Measurements from ENCODE around the gene CYP26B1. TPM values are rescaled to one million over a fixed set of nuclear protein-coding genes. Genes with fewer than 3 reads are reported as not detected.

The CYP26B1 gene
- total and polyA plus RNA-seq, 2 of the 8 experiments (the other 6 are each of a cell fraction or from before 2014, with no cell fraction given), result 0.06 to 0.69 TPM

DNA sequence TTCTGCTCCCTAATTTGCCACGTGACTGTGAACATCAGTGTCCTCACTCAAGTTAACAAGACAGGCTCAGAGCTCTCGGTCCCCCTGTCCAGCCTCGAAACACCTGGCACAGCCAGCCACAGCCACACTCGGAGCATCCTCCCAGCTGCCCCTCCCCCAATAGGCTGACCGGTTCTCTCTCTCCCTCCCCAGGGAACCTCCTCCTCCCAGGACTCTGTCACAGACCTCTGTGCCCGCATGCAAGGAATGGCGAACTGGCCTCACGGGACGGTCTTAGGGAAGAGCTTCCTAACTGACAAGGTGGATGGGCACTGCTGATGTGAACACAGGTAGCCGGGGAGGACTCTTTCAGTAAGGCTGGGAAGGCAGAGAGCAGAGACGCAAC is 18.8 kb downstream of the CYP26B1 start:
- H3K56ac ChIP-seq (replicated peaks; ENCODE audit: insufficient read length, low read depth, low read length), result no peak overlapping the region
- peak in 1 of 2 experiments; percentile 46 for DNase-seq (ENCODE audit: low read depth in 1 of 2, low spot score in 2 of 2)
- H3K4ac ChIP-seq (replicated peaks; ENCODE audit: insufficient read length, low read depth, low read length), result no peak overlapping the region
- H3K4me2 ChIP-seq (ENCODE audit: insufficient read depth in 1 of 2, low read depth in 2 of 2, low read length in 2 of 2), result no peak overlapping the region
- no peak overlapping the region for H3K14ac ChIP-seq (ENCODE audit: insufficient read length)
- H4K8ac ChIP-seq (ENCODE audit: extremely low read depth, insufficient read depth, low read length), result no peak overlapping the region
- no peak for TF ChIP-seq PHF8 (conservative IDR thresholded peaks at IDR 0.05; ENCODE audit: low read depth, low read length)
- no peak for TF ChIP-seq CTCF (IDR thresholded peaks at IDR 0.05; ENCODE audit: control extremely low read depth in 1 of 3, insufficient read depth in 1 of 3, low read depth in 1 of 3, low read length in 3 of 3)
- TF ChIP-seq TBP (IDR thresholded peaks at IDR 0.05; ENCODE audit: low read depth, low read length), result no peak
- TF ChIP-seq CHD1 (IDR thresholded peaks at IDR 0.05; ENCODE audit: low read depth, low read length), result no peak
- no peak for TF ChIP-seq BRCA1 (IDR thresholded peaks at IDR 0.05; ENCODE audit: low read depth, low read length)
- TF ChIP-seq KDM4A (IDR thresholded peaks at IDR 0.05; ENCODE audit: low read depth, low read length, severe bottlenecking), result no peak
- TF ChIP-seq TAF1 (IDR thresholded peaks at IDR 0.05; ENCODE audit: low read depth, low read length), result no peak
- TF ChIP-seq CEBPB (IDR thresholded peaks at IDR 0.05; ENCODE audit: low read depth, low read length), result no peak
- no peak for TF ChIP-seq NANOG (IDR thresholded peaks at IDR 0.05; ENCODE audit: insufficient read depth, low read depth, low read length, poor library complexity, severe bottlenecking)
- H4K91ac ChIP-seq (replicated peaks; ENCODE audit: insufficient read length, low read length), result no peak overlapping the region
- no peaks in the 10 kb centered on the region for H3K23me2 ChIP-seq (ENCODE audit: low read depth, low read length)
- POLR2A ChIA-PET (ENCODE audit: partially characterized antibody), result no interaction called here
- H3K9me3 ChIP-seq (ENCODE audit: insufficient read depth in 2 of 2, low read depth in 1 of 2, low read length in 1 of 2), result no peaks in the 10 kb centered on the region
- H3K27ac ChIP-seq (ENCODE audit: low read depth, low read length), result no peak overlapping the region
- H2AFZ ChIP-seq (ENCODE audit: low read length), result no peak overlapping the region
- CTCF ChIA-PET (ENCODE audit: partially characterized antibody), result interaction anchor here (1.2 to 7.7 kb wide), 5 partner anchors 8 to 327 kb away, joined by 3 to 44 read pairs (median 11); no protein-coding TSS in a partner anchor
- H3K4me3 ChIP-seq (ENCODE audit: extremely low read depth in 1 of 4, insufficient read depth in 2 of 4, low read depth in 3 of 4, low read length in 4 of 4), result no peak overlapping the region
- H3K23ac ChIP-seq (ENCODE audit: insufficient read length), result no peak overlapping the region
- no peaks in the 10 kb centered on the region for H4K20me1 ChIP-seq (replicated peaks in 1 of 2; ENCODE audit: control insufficient read depth in 1 of 2, insufficient read depth in 2 of 2, low read length in 2 of 2)
- no peak overlapping the region for H2BK5ac ChIP-seq (ENCODE audit: low read depth, low read length)
- WGBS, 2 experiments (ENCODE audit: extremely low coverage in 1 of 2, insufficient coverage in 1 of 2, insufficient read length in 1 of 2, insufficient replicate concordance in 2 of 2, low coverage in 1 of 2, low lambda C conversion rate in 2 of 2, missing lambda C conversion rate in 1 of 2), result 78% methylated on average over 11 of the region's 11 CpGs; no CpG with 5 or more reads in 1 of the 2 experiments
- no peak overlapping the region for H2AK5ac ChIP-seq (ENCODE audit: low read depth, low read length)
- H3K9ac ChIP-seq (replicated peaks in 1 of 4; ENCODE audit: extremely low read depth in 1 of 4, low read depth in 3 of 4, low read length in 3 of 4), result no peak overlapping the region
- no peaks in the 10 kb centered on the region for H3K36me3 ChIP-seq (ENCODE audit: control insufficient read depth in 2 of 4, insufficient read depth in 4 of 4, low read length in 3 of 4)
- no peak overlapping the region for H2BK12ac ChIP-seq (ENCODE audit: low read depth, low read length)
- H2BK120ac ChIP-seq (replicated peaks; ENCODE audit: low read depth, low read length), result no peak overlapping the region
- no peak overlapping the region for H4K5ac ChIP-seq (ENCODE audit: insufficient read length, low read depth, low read length)
- 0 out of 2 replicates have a peak overlapping the region, but pooled peaks have one; percentile 34 for H2BK15ac ChIP-seq (ENCODE audit: low read length)
- FAIRE-seq, result no peak
- peaks cover 0 to 4% (median 0%) of the 10 kb centered on the region in 4 experiments; a peak in 1 of 7 replicates for H3K27me3 ChIP-seq (replicated peaks in 1 of 4; ENCODE audit: control insufficient read depth in 3 of 4, extremely low read depth in 1 of 4, insufficient read depth in 3 of 4, low read length in 3 of 4)
- H3K4me1 ChIP-seq (replicated peaks in 1 of 4; ENCODE audit: control insufficient read depth in 3 of 4, insufficient read depth in 4 of 4, low read length in 3 of 4), result peaks cover 0 to 9% (median 6%) of the 10 kb centered on the region in 4 experiments; a peak in 5 of 7 replicates
- no peak overlapping the region for H2BK20ac ChIP-seq (ENCODE audit: low read length)
- H3K79me2 ChIP-seq (ENCODE audit: control insufficient read depth in 1 of 2, insufficient read depth in 2 of 2, low read length in 2 of 2), result no peaks in the 10 kb centered on the region
- no peak overlapping the region for H3K18ac ChIP-seq (ENCODE audit: extremely low read depth, low read length)
- no peaks in the 10 kb centered on the region for H3K79me1 ChIP-seq (ENCODE audit: low read depth, low read length)

Data from H1 (cell line).